ENCODE data around the gene FAM184B. TPM values are rescaled to one million over a fixed set of nuclear protein-coding genes. Genes with fewer than 3 reads are reported as not detected.
A peak's percentile ranks its signal among the peaks of the same experiment; 100 is the strongest.

The FAM184B gene
- total RNA-seq, 1 donor from 2014 or later = 5.3 TPM

DNA sequence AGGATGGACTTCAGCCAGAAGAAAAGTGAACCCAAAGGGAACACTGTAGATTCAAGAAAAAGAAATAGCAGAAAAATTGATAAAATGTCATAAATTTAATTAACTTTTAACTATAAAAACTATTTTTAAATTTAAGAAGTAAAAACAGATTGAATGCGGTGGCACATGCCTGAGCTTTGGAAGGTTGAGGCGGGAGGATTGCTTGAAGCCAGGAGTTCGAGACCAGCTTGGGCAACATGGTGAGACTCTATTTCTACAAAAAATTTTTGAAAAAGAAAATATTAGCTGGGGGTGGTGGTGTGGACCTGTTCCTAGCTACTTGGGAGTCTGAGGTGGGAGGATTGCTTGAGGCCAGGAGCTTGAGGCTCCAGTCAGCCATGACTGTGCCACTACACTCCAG lies 3.0 kb downstream of the FAM184B start:
- DNase-seq (ENCODE audit: low spot score in 2 of 2) (no peak), FAIRE-seq (no peak)

DNA sequence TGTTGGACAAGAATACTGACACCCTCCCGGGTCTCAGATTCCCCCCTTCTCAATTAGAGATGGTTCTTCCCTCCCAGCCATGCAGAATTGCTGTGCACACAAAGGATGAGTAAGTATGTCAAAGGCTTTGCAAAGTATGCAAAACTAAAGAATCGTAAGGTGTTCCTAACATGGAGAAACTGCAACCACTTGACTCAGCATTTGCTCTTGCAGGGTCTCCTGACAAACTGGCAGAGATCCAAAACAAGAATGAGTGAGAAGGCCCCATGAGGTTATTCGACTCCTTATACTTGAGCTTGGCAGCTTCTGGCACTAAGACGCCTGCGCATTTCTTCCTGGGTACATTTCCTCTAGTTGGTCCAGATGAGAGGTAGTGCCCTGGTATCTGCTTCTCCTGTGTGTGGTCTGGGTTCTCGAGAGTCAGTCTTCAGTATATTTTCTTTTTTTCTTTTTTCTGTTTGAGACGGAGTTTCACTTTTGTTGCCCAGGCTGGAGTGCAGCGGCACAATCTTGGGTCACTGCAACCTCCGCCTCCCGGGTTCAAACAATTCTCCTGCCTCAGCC lies 8.2 kb downstream of the FAM184B start:
- DNase-seq (ENCODE audit: low spot score in 2 of 2) (no peak), FAIRE-seq (no peak)

DNA sequence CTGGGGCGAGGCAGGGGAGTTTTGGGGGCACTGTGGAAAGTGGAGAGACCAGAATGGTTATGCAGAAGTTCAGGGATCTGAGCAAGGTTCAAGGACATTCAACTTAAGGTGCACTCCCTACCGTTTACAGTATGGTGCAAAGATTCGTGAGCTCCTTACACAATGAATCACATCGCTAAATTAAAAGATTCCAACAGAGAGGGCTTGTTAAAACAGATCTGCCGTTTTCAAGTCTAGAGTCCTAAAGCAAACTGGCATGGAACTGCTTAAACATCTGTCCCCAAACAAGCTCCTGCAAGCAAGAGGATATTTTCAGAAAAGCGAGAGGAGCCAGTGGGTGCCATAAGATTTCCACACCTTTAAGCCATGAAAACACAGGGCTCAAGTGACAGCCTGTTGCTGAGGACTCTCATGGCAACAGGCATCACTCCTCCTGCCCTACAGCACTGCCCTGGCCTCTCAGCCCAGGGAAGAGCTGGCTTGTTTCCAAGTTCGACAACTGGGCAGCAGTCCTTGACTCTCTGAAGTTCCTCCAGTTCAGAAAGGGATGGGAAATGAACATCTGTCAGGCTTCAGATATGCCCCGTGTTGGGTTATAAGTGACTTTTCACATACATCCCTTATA lies 10.0 kb downstream of the FAM184B start:
- DNase-seq (ENCODE audit: low spot score in 2 of 2) = no peak
- FAIRE-seq = no peak

DNA sequence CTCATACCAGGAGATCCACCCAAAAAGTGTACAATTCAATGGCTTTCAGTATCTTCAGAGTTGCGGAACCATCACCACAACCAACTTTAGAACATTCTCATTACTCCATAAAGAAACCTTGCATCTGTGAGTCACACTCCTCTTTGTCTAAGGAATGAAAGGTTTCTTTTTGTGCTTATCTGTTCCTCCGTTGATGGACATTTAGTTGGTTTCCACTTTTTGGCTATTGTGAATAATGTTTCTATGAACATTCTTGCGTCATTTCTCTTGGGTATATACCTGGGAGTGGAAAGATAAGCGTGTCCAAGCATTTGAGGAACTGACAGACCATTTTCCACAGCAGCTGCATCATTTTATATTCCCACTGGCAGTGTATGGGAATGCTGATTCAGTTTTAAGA lies 10.6 kb downstream of the FAM184B start:
- FAIRE-seq (no peak), DNase-seq (ENCODE audit: low spot score in 2 of 2) (no peak)

DNA sequence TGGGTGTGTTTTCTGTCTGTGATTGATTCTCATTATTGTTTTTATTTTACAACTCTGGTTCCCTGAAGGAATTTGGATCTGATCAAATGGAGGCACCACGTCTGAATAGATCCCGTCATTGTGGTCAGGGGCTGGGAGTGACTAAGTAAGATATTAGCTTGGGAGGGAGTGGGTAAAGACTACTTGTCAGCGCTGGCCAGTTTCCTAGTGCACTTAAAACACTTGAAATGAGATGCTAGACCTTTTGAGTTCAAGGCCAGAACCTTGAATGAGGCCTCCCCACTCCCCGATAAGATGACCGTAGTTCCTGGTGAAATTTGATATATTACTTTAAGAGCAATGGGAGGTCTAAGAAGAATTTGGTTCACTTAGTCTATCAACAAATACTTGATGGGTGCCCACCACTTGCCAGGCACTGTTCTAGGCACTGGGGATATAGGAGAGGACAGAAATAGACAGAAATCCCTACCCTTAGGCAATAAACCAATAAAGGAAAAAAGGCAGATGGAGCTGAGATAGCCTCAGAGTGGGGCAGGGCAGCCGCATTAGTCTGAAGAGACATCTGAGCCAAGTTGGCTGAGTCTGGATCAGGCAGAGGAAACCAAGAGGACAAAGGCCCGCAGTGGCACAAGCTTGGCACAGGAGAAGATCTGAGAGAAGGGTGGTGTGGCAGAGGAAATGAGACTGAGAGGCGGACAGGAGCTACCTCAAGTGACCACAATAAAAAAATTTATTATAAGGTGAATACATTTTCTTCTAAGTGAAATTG lies 11.8 kb downstream of the FAM184B start:
- DNase-seq (ENCODE audit: low spot score in 2 of 2) (no peak), FAIRE-seq (no peak)

DNA sequence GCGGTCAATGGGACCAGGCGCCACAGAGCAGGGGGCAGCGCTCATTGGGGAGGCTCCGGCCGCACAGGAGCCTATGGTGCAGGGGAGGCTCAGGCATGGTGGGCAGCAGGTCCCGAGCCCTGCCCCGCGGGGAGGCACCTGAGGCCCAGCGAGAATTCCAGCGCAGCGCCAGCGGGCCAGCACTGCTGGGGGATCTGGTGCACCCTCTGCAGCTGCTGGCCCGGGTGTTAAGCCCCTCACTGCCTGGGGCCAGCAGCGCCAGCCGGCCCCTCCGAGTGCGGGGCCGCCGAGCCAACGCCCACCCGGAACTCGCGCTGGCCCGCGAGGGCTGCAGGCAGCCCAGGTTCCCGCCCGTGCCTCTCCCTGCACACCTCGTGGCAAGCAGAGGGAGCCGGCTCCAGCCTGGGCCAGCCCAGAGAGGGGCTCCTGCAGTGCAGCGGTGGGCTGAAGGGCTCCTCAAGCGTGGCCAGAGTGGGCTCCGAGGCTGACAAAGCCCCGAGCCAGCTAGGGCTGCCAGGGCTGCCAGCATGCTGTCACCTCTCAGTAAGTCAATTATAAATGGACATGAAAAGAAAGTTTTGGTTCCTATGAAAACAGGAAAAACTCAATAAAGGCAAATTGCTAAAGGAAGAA lies 14.5 kb downstream of the FAM184B start:
- no peak for FAIRE-seq
- DNase-seq (ENCODE audit: low spot score in 2 of 2) = no peak

DNA sequence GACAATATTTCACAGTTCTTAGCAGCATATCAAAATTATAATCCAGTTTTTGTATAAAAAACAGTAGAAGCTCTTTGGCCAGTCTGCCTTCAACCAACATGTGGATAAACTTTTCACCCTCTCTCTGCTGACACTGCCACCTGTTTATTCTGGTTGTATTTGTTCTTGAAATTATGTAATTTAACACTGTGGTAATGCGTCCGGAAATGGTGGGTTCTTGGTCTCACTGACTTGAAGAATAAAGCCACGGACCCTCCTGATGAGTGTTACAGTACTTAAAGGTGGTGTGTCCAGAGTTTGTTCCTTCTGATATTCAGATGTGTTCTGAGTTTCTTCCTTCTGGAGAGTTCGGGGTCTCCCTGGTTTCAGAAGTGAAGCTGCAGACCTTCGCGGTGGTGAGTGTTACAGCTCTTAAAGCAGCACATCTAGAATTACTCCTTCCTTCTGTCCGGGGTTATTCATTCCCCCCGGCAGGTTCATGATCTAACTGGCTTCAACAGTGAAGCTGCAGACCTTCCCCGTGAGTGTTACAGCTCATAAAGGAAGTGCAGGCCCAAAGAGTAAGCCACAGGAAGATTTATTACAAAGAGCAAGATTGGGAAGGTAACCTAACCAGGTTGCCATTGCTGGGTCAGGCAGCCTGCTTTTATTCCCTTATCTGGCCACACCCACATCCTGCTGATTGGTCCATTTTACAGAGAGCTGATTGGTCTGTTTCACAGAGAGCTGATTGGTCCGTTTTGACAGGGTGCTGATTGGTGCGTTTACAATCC lies 15.7 kb downstream of the FAM184B start:
- DNase-seq (ENCODE audit: low spot score in 2 of 2) (no peak), FAIRE-seq (no peak)

DNA sequence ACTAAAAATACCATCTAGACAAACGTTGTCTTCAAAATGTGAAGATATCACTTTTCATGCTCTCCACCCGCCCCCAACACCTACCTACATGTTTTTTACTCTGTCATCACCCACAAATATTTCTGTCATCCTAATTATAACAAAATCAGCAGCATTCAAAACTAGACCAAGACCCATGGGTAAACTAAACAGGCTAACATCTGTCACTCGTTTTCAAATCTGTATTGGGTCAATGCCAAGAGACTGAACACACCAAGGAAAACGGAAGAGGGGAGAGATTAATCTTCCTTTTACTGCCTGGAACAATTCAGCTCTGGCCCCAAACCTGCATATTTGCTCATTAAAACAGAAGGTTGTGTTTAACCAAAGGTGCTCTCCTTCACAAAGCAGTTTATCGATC lies 17.5 kb downstream of the FAM184B start:
- DNase-seq (ENCODE audit: low spot score in 2 of 2) (no peak), FAIRE-seq (no peak)

DNA sequence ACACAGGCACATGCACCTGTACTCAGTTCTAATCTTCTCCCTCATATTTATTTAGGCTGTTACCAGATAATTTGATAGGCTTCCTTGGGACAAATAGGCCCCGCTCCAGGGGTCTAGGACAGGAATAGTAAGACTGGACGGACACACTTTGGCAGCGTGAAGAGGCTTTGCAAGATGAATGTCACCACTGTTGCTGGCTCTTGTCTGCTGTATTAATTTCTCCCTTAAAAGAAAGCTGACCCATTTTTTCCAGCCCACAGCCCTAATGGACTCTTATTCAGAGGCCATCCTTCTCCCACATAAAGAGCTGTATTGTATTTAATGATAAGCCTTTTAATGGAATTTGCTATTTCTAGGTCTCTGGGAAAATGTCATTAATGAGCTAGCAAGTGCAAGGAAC lies 18.0 kb downstream of the FAM184B start:
- no peak for DNase-seq (ENCODE audit: low spot score in 2 of 2)
- no peak for FAIRE-seq

DNA sequence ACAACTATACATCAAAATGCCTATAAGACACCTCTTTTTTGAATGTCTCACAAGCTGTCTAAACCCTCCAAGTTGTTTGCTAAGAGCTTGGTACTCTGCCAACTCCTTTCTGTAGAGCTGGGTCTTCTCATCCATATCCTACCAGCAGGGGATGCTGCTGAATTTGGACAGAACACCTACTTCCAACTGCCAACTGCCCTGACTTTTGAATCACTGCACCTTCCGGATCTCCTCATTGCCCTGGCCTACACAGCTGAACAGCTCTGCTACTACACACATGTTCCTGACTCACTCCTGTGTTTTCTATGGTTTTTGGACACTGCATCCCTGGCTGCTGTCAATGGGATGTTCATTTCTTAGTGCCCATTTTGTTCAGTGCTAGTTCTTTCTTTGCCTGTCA lies 18.7 kb downstream of the FAM184B start:
- FAIRE-seq = no peak

DNA sequence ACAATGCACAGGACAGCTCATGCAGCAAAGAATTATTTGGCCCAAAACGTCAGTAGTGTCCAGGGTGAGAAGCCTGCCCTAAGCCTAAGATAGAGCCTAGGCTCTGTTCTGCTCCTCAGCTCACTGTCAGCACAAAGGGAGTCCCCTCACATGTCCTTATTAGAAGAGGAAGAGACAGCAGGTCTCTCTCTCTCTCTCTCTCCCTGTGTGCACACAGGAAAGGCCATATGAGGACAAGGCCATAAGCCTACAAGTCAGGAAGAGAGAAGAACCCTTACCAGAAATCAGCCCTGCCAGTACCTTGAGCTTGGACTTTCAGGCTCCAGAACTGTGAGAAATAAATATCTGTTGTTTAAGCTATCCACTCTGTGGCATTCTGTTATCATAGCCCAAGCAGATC lies 20.4 kb downstream of the FAM184B start:
- FAIRE-seq (no peak), DNase-seq (ENCODE audit: low spot score in 2 of 2) (no peak)

More for the DNA sequence above, 18.7 kb downstream of the FAM184B start:
- no peak for DNase-seq (ENCODE audit: low spot score in 2 of 2)

DNA sequence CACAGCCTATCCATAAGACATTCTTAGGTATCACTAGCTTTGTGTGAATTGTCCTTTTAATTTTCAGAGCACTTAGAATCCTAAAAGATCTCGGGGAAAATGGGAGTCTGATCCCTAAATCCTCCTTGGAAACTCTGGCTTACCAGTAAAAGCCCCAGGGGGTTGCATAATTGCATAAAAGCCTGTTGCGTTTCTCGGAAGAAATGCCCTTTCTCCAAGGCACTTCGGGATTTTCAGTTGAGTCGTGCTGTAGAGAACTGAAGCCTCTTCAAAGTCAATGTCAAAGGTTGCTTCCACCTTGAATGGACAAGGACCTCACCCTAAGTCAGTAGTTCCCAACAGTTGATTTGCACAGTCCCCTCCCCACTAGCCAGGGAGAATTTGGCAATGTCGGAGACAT lies 20.8 kb downstream of the FAM184B start:
- FAIRE-seq = no peak
- DNase-seq (ENCODE audit: low spot score in 2 of 2) = no peak

DNA sequence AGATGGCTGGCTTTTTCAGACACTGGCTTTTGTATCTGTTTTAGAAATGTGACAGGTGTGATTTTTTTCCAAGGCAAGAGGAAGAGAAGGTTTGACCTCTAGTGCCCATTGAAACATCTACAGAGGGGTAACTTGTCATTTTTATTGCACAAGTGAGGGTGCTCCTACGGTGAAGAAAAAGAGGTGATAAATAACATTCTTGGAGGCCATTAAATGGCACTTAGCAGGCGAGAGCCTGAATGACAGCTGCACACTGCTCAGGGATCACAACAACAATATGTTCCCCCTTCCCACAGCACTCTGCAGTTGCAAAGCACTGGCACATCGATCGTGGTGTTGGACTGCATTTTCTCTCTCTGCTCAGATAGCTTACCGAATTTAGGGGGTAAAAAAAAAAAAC lies 22.9 kb downstream of the FAM184B start:
- no peak for DNase-seq (ENCODE audit: low spot score in 2 of 2)
- no peak for FAIRE-seq

DNA sequence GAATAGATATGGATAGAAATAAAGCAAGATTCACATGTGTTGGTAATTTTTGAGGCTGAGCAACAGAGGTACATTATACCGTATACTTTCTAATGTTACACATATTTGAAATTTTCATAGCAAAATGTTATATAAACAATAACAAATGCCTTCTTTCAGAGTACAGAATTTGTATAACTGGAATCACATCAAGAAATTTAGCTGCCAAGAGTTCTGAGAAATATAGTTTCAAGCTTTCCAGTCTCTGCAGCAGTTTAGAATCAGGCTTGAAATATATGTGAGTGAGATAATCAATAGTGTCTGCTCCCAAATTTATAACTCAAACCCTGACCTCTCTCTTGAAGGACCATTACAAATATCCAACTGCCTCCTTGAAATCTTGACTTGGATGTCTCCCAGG lies 23.8 kb downstream of the FAM184B start:
- DNase-seq (ENCODE audit: low spot score in 2 of 2) (no peak), FAIRE-seq (no peak)

DNA sequence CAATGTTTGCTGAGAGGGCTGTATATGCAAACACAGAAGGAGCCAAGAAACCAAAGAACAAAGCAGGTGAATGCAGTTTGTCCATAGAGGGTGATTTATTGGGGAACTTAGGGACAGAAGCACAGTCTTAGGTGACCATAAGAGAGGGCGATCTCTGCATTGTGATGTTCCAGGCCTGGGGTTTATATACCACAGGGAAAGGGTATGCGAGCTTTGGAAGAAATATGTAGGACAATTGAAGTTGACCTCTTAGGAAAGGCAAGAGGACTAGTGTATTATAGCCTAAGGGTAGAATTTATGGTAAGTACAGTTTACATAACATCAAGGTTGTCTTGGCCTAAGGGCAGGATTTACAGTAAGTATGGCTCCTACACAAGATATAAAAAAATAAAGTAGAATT lies 27.8 kb downstream of the FAM184B start:
- FAIRE-seq (no peak), DNase-seq (ENCODE audit: low spot score in 2 of 2) (no peak)

DNA sequence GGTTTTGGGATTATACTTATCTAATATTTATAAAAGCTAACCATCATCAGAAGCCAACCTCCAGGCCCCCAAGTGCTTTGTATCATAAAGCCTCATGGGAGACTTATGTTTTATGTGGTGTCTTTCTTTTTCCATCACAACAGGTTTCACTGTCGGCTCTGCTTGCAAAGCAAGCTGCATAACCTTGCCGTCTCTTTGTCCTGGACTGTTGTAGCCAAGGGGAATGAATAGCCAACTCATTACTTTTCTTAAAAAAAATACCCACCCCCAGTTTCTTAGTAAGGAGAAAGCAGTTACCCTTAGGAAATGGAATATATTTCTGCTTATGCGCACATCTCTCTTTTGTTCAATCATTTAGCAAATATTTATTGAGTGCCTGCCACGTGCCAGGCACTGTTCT lies 40.7 kb downstream of the FAM184B start:
- DNase-seq (ENCODE audit: low spot score in 2 of 2) = no peak
- FAIRE-seq = no peak

DNA sequence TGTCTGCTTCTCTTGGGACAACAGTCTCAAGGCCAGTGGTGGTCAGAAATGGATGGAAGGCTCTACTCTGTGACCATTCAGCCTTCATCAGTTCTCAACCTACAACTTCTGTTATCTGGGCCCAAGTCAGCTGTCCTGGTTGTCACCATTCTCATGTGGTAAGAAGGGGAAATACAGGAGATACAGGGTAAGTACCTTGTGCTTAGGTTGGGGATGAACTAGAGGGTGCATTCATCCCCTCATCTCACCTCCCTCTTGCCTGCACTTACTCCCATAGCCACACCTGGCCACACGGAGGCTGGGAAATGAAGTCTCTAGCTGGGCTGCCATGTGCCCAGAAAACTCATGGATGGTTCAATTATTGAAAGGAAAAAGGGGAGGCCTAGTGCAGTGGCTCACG lies 44.9 kb downstream of the FAM184B start:
- FAIRE-seq (no peak), DNase-seq (ENCODE audit: low spot score in 2 of 2) (no peak)

DNA sequence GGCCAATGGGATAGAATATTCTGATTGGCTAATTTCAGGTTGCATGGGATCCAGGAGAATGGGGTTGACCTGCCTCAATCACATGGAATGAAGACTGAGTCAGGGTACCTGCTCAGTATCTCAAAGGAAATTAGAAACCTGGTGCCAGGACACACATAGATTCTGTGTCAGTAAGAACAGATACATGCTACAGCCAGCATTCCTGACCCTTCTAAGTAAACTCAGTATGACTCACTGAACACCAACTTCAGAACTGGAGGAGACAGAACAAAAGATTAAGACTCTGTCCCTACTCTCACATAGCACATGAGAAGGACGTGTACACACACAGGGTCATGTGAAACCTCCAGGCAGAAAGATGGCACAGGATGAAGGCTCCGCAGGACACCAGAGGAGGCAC lies 54.5 kb downstream of the FAM184B start:
- DNase-seq (ENCODE audit: low spot score in 2 of 2) (no peak), FAIRE-seq (no peak)

DNA sequence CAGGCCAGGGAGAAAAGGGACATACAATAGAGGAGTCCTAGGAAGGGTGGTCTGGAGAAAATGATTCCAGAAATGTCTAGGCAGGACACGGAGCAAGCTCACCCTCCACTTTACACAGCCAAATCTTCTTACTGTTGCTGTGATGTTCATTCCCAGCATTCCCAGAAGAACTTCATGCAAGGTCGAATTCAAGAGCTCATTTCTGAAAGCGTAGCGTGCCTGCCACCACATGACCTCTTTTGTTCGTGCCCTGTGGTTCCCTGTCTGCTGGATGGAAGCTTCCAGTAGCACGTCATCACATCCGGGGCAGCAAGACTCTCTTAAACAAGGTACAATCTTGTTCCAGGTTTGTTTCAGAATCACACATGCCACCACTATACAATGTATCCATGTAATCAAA lies 57.8 kb downstream of the FAM184B start:
- FAIRE-seq (no peak), DNase-seq (ENCODE audit: low spot score in 2 of 2) (no peak)

DNA sequence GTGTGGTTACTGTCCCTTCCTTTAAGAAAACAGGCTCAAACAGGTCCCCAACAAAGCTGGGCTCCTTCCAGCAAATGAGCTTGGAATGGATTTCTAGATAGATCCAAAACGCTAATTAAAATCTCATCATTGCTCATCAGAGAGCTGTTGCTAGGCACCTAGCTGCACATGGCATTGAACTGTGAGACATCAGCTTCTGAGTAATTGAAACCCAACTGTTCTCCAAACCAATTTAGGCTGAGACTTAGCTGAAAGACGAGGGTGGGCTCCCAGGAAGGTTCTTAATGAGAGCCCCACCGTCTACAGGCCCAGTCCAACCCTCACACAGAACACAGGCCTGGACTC lies 59.1 kb downstream of the FAM184B start:
- peak in 1 of 2 donors; percentile 30 for DNase-seq (ENCODE audit: low spot score in 2 of 2)
- no peak for FAIRE-seq

Data from frontal cortex (tissue), 4 donors.